T-helper 1 cell treated with Interleukin-12 subunit alpha and Interleukin-12 subunit beta and Interleukin-4 antibody, amounts not matched to agents 30 μg/mL and 1 μg/mL, for 36 hours (primary cell): ENCODE data around the gene IRF8.
"Not testable (repeated sequence)": the region's sequence is repeated elsewhere in the genome, so short reads cannot be mapped to it uniquely, and the experiment has no call there.

Experiments used
- H3K27ac Mint-ChIP-seq: one replicate; pipeline ENCODE4 v1.8.0; 2021; ENCODE audit warnings: mild to moderate bottlenecking, mixed read lengths
- H3K27me3 Mint-ChIP-seq: one replicate; pipeline ENCODE4 v1.8.0; 2021; ENCODE audit warnings: low read depth, mixed read lengths
- H3K36me3 Mint-ChIP-seq: one replicate; pipeline ENCODE4 v1.8.0; 2021; ENCODE audit warnings: low read depth, mixed read lengths
- H3K4me1 Mint-ChIP-seq: one replicate; pipeline ENCODE4 v1.8.0; 2021; ENCODE audit warnings: low read depth, mixed read lengths
- H3K4me3 Mint-ChIP-seq: one replicate; pipeline ENCODE4 v1.8.0; 2021; ENCODE audit warnings: mild to moderate bottlenecking, moderate library complexity, mixed read lengths
- H3K9me3 Mint-ChIP-seq: one replicate; pipeline ENCODE4 v1.8.0; 2021; ENCODE audit warnings: mixed read lengths

IRF8 gene

GRCh38 chr16:85861095-85861825, 37.7 kb upstream of the IRF8 start:
- Mint-ChIP-seq H3K36me3 (no peaks in the 10 kb centered on the region), H3K27me3 (peaks cover 8% of the 10 kb centered on the region), H3K4me3 (no peak overlapping the region), H3K27ac (no peak overlapping the region), H3K9me3 (no peaks in the 10 kb centered on the region), H3K4me1 (peaks cover 2% of the 10 kb centered on the region)

- Mint-ChIP-seq H3K27ac (no peak overlapping the region), H3K27me3 (peaks cover 8% of the 10 kb centered on the region), H3K9me3 (no peaks in the 10 kb centered on the region), H3K36me3 (no peaks in the 10 kb centered on the region), H3K4me3 (no peak overlapping the region), H3K4me1 (peaks cover 2% of the 10 kb centered on the region)
Observed at GRCh38 chr16:85862476-85863383, 36.2 kb upstream of the IRF8 start.

GRCh38 chr16:85863384-85863774, 35.6 kb upstream of the IRF8 start:
- no peak overlapping the region for H3K4me3 Mint-ChIP-seq
- H3K27ac Mint-ChIP-seq, result no peak overlapping the region
- H3K4me1 Mint-ChIP-seq, result peaks cover 2% of the 10 kb centered on the region
- H3K9me3 Mint-ChIP-seq, result no peaks in the 10 kb centered on the region
- H3K36me3 Mint-ChIP-seq, result no peaks in the 10 kb centered on the region
- H3K27me3 Mint-ChIP-seq, result peaks cover 8% of the 10 kb centered on the region

- H3K27ac Mint-ChIP-seq, result no peak overlapping the region
- H3K4me1 Mint-ChIP-seq, result peaks cover 2% of the 10 kb centered on the region
- no peaks in the 10 kb centered on the region for H3K36me3 Mint-ChIP-seq
- H3K4me3 Mint-ChIP-seq, result no peak overlapping the region
- no peaks in the 10 kb centered on the region for H3K9me3 Mint-ChIP-seq
- H3K27me3 Mint-ChIP-seq, result peaks cover 1% of the 10 kb centered on the region
Observed at GRCh38 chr16:85864965-85865364, 34.0 kb upstream of the IRF8 start.

GRCh38 chr16:85867189-85867588, 31.8 kb upstream of the IRF8 start:
- Mint-ChIP-seq H3K36me3 (no peaks in the 10 kb centered on the region), H3K27me3 (peaks cover 11% of the 10 kb centered on the region), H3K4me3 (no peak overlapping the region), H3K27ac (no peak overlapping the region), H3K9me3 (no peaks in the 10 kb centered on the region), H3K4me1 (peaks cover 6% of the 10 kb centered on the region)

- H3K27ac Mint-ChIP-seq, result no peak overlapping the region
- H3K36me3 Mint-ChIP-seq, result no peaks in the 10 kb centered on the region
- H3K4me3 Mint-ChIP-seq, result no peak overlapping the region
- H3K4me1 Mint-ChIP-seq, result peaks cover 6% of the 10 kb centered on the region
- peaks cover 14% of the 10 kb centered on the region for H3K27me3 Mint-ChIP-seq
- H3K9me3 Mint-ChIP-seq, result no peaks in the 10 kb centered on the region
Observed at GRCh38 chr16:85868495-85868894, 30.5 kb upstream of the IRF8 start.

GRCh38 chr16:85869206-85869605, 29.8 kb upstream of the IRF8 start:
- Mint-ChIP-seq H3K9me3 (no peaks in the 10 kb centered on the region), H3K27ac (no peak overlapping the region), H3K36me3 (no peaks in the 10 kb centered on the region), H3K27me3 (peaks cover 21% of the 10 kb centered on the region), H3K4me3 (no peak overlapping the region), H3K4me1 (peaks cover 6% of the 10 kb centered on the region)

- peaks cover 27% of the 10 kb centered on the region for H3K27me3 Mint-ChIP-seq
- H3K36me3 Mint-ChIP-seq, result no peaks in the 10 kb centered on the region
- no peaks in the 10 kb centered on the region for H3K9me3 Mint-ChIP-seq
- H3K4me3 Mint-ChIP-seq, result no peak overlapping the region
- peaks cover 6% of the 10 kb centered on the region for H3K4me1 Mint-ChIP-seq
- no peak overlapping the region for H3K27ac Mint-ChIP-seq
Observed at GRCh38 chr16:85869785-85870558, 29.0 kb upstream of the IRF8 start.

- Mint-ChIP-seq H3K4me1 (peaks cover 6% of the 10 kb centered on the region), H3K27me3 (peaks cover 43% of the 10 kb centered on the region), H3K9me3 (no peaks in the 10 kb centered on the region), H3K27ac (no peak overlapping the region), H3K4me3 (no peak overlapping the region), H3K36me3 (no peaks in the 10 kb centered on the region)
Observed at GRCh38 chr16:85871756-85872155, 27.2 kb upstream of the IRF8 start.

GRCh38 chr16:85872734-85873133, 26.2 kb upstream of the IRF8 start:
- H3K27me3 Mint-ChIP-seq, result peaks cover 47% of the 10 kb centered on the region
- no peak overlapping the region for H3K27ac Mint-ChIP-seq
- H3K9me3 Mint-ChIP-seq, result no peaks in the 10 kb centered on the region
- H3K36me3 Mint-ChIP-seq, result no peaks in the 10 kb centered on the region
- H3K4me1 Mint-ChIP-seq, result peaks cover 6% of the 10 kb centered on the region
- H3K4me3 Mint-ChIP-seq, result no peak overlapping the region

GRCh38 chr16:85873153-85873552, 25.8 kb upstream of the IRF8 start:
- Mint-ChIP-seq H3K9me3 (no peaks in the 10 kb centered on the region), H3K27ac (no peak overlapping the region), H3K4me1 (peaks cover 6% of the 10 kb centered on the region), H3K36me3 (no peaks in the 10 kb centered on the region), H3K27me3 (peaks cover 47% of the 10 kb centered on the region), H3K4me3 (no peak overlapping the region)

- peaks cover 51% of the 10 kb centered on the region for H3K27me3 Mint-ChIP-seq
- not testable (repeated sequence) for H3K4me1 Mint-ChIP-seq, H3K27ac Mint-ChIP-seq, H3K36me3 Mint-ChIP-seq, H3K9me3 Mint-ChIP-seq, H3K4me3 Mint-ChIP-seq
Observed at GRCh38 chr16:85874031-85874430, 24.9 kb upstream of the IRF8 start.

GRCh38 chr16:85878407-85878806, 20.6 kb upstream of the IRF8 start:
- H3K9me3 Mint-ChIP-seq, result no peaks in the 10 kb centered on the region
- H3K27ac Mint-ChIP-seq, result no peak overlapping the region
- H3K4me1 Mint-ChIP-seq, result peaks cover 6% of the 10 kb centered on the region
- H3K36me3 Mint-ChIP-seq, result no peaks in the 10 kb centered on the region
- H3K4me3 Mint-ChIP-seq, result no peak overlapping the region
- peaks cover 64% of the 10 kb centered on the region for H3K27me3 Mint-ChIP-seq

- Mint-ChIP-seq H3K27ac (no peak overlapping the region), H3K27me3 (peaks cover 65% of the 10 kb centered on the region), H3K4me1 (peaks cover 6% of the 10 kb centered on the region), H3K9me3 (no peaks in the 10 kb centered on the region), H3K4me3 (no peak overlapping the region), H3K36me3 (no peaks in the 10 kb centered on the region)
Observed at GRCh38 chr16:85878875-85879274, 20.1 kb upstream of the IRF8 start.
